Vagina (tissue), 2 donors: ENCODE results near the gene CDH18.

Experiments used
- CTCF ChIP-seq, 3 experiments: fragments of 450-650 bp in 2 of 3; fragments of 200-600 bp in 1 of 3; sonication (generic) in 1 of 3; IDR thresholded peaks; one replicate each; pipeline ENCODE4 v1.5.1; 2017 to 2019; ENCODE audit warnings: antibody characterized with exemption in 3 of 3, mild to moderate bottlenecking in 2 of 3, moderate library complexity in 2 of 3
- POLR2A ChIP-seq, 2 donors: fragments of 450-650 bp; IDR thresholded peaks; one replicate each; pipeline ENCODE4 v1.6.1; 2017; ENCODE audit warnings: antibody characterized with exemption in 2 of 2, mild to moderate bottlenecking in 2 of 2, moderate library complexity in 2 of 2
- POLR2AphosphoS5 ChIP-seq, 2 donors: sonication (generic); formaldehyde crosslinking; IDR thresholded peaks; one replicate each; pipeline ENCODE4 v1.9.0; 2017; ENCODE audit warnings: antibody characterized with exemption in 2 of 2, mild to moderate bottlenecking in 2 of 2, low read depth in 1 of 2; ENCODE audit not compliant: insufficient read depth in 1 of 2

- TF ChIP-seq CTCF (IDR thresholded peaks at IDR 0.05) (no peak), POLR2AphosphoS5 (IDR thresholded peaks at IDR 0.05; ENCODE audit: insufficient read depth in 1 of 2, low read depth in 1 of 2) (no peak), POLR2A (IDR thresholded peaks at IDR 0.05) (no peak)
Measured at GRCh38 chr5:19519448-19519847, 468.6 kb downstream of the CDH18 start.
